ENCODE results near the gene AGAP1.

- TF ChIP-seq CTCF (IDR thresholded peaks at IDR 0.05; ENCODE audit: insufficient read depth, low read depth, low read length) (no peak), EZH2 (IDR thresholded peaks at IDR 0.05; ENCODE audit: insufficient read depth, low read length) (no peak)
Measured at GRCh38 chr2:235698491-235698890, 204.6 kb downstream of the AGAP1 start.
